Adrenal gland (tissue), 12 donors: ENCODE data around the gene PADI6. TPM values are rescaled to one million over a fixed set of nuclear protein-coding genes. Genes with fewer than 3 reads are reported as not detected.

Experiments
- DNase-seq, 7 donors: peaks; one replicate each; pipeline ENCODE4 v3.0.0-alpha.2; 2019 to 2020
- H3K27ac ChIP-seq, 5 donors: fragments of 200-600 bp; sonication (generic) in 4 of 5; 1 replicate in 3 of 5; 2 replicates in 2 of 5; pipeline versions ENCODE4 v1.5.1 to v1.8.0; 2016 to 2020; ENCODE audit warnings: mild to moderate bottlenecking in 1 of 5
- H3K27me3 ChIP-seq: fragments of 200-600 bp; 2 replicates; pipeline ENCODE4 v1.8.0; 2021
- H3K36me3 ChIP-seq, 2 donors: fragments of 200-600 bp; replicated peaks in 1 of 2; 1 replicate in 1 of 2; 2 replicates in 1 of 2; pipeline versions ENCODE4 v1.5.1 to v1.8.0; 2018 to 2022
- H3K4me1 ChIP-seq, 2 donors: fragments of 200-600 bp; replicated peaks in 1 of 2; 1 replicate in 1 of 2; 2 replicates in 1 of 2; pipeline versions ENCODE4 v1.5.1 to v1.8.0; 2018 to 2021
- H3K4me3 ChIP-seq, 4 donors: fragments of 200-600 bp; sonication (generic) in 3 of 4; one replicate each; pipeline ENCODE4 v1.5.1; 2016 to 2018
- H3K9me3 ChIP-seq, 3 donors: fragments of 200-600 bp; sonication (generic) in 1 of 3; replicated peaks in 1 of 3; 1 replicate in 2 of 3; 2 replicates in 1 of 3; pipeline versions ENCODE4 v1.5.1 to v1.8.0; 2016 to 2021
- POLR2A ChIP-seq, 2 donors: fragments of 450-650 bp; IDR thresholded peaks; one replicate each; pipeline ENCODE4 v1.6.1; 2017; ENCODE audit warnings: antibody characterized with exemption in 2 of 2, mild to moderate bottlenecking in 2 of 2, moderate library complexity in 1 of 2
- WGBS, 4 donors: extraction: QIAGEN DNeasy Blood & Tissue Kit in 2 of 4; methylation state at CpG; one replicate each; pipeline versions ENCODE4 v1.1.5 to v1.1.7; 2013 to 2017; 5-methylcytosine and 5-hydroxymethylcytosine counted together
- intact Hi-C, 2 donors: fragments of 100-400 bp; cut with DNase I; formaldehyde crosslinking; loops; one replicate each; pipeline versions ENCODE4 v1.14.1 to v1.15.0; 2022 to 2023
- polyA plus RNA-seq, 3 donors: library from polyadenylated mRNA; stranded (reverse); fragments of 200-250 nt in 2 of 3; fragments of 350-450 nt in 1 of 3; fragmentation: Illumina TruSeq in 1 of 3; extraction: RNeasy Lipid Tissue Mini Kit (QIAGEN cat#74804) in 1 of 3; gene quantifications; one replicate each; pipeline ENCODE4 v1.2.3, GENCODE V29; 2013 to 2014
- total RNA-seq, 9 donors: library from RNA; depleted of rRNA in 4 of 9; stranded (reverse); fragments of >200 nt in 4 of 9; fragments of 120-200 nt in 1 of 9; fragmentation: NEBNext Ultra II Directional in 1 of 9; extraction: Animal tissue kit (Norgen Biotek cat#: 25700) in 1 of 9; gene quantifications; one replicate each; pipeline versions ENCODE4 v1.1.0 to v1.2.4, GENCODE V29; 2013 to 2023
- TF ChIP-seq, protein P1 (sequence below), 6 experiments: fragments of 450-650 bp in 4 of 6; fragments of 200-600 bp in 2 of 6; sonication (generic) in 1 of 6; IDR thresholded peaks; 1 replicate in 5 of 6; 2 replicates in 1 of 6; pipeline versions ENCODE4 v1.5.1 to v1.8.0; 2016 to 2021; ENCODE audit warnings: antibody characterized with exemption in 6 of 6, mild to moderate bottlenecking in 2 of 6, moderate library complexity in 1 of 6
- donor health status: healthy with polysubstance abuse.
- donor health status: Bipolar disorder and iron deficiency.
- donor health status: DM: yes; HTN: yes; CAD: no.
- donor health status: DM: no; HTN: no; CAD: no.
- donor health status: DM: no; HTN: no; CAD: no.
- donor health status: DM: yes; HTN: yes; CAD: no.

PADI6 gene
- total and polyA plus RNA-seq, 12 donors: not detected

DNA sequence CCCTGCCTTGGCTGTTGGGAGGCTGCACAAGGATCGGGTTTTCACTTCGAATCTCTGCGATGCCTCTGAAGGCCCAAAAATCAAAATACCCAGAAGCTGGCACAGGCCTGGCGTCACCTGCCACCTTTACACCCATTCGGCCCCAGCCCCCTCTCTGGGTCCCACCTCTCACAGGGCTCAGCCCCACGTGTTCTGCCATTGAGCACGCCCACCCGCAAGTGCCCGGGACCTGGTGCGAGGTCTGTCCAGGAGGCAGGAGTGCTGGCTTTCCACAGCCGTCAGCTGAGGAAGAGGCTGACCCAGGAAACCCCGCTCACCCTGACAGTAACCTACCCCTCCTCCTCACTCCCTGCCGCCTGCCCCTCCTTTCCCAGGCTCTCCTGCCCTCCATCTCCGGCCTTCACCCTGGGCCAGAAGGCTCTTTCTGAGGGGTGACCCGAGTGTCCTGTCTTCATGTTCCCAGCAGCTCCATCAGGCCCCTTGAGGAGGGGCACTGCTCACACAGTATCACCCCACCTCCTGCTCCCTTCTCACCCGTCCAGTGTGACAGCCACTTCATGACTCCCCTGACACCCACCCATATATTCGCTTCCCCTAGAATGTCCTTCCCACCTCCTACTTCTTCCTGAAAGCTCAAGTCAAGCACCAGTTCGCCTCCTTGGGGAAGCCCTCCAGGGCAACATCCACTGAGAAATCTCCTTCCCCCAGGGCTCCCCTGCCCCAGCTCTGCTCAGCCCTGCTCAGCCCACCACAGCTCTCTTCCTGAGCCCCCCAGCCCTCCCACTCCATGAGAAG, 54.0 kb downstream of the PADI6 start:
- no peaks in the 10 kb centered on the region for H3K27me3 ChIP-seq
- 89 to 93% (median 92%) methylated on average over 14 to 18 of the region's 18 CpGs for WGBS, 4 donors
- no peaks in the 10 kb centered on the region for H3K9me3 ChIP-seq
- H3K4me1 ChIP-seq: no peaks in the 10 kb centered on the region
- H3K4me3 ChIP-seq: no peak overlapping the region
- TF ChIP-seq, protein P1, sequence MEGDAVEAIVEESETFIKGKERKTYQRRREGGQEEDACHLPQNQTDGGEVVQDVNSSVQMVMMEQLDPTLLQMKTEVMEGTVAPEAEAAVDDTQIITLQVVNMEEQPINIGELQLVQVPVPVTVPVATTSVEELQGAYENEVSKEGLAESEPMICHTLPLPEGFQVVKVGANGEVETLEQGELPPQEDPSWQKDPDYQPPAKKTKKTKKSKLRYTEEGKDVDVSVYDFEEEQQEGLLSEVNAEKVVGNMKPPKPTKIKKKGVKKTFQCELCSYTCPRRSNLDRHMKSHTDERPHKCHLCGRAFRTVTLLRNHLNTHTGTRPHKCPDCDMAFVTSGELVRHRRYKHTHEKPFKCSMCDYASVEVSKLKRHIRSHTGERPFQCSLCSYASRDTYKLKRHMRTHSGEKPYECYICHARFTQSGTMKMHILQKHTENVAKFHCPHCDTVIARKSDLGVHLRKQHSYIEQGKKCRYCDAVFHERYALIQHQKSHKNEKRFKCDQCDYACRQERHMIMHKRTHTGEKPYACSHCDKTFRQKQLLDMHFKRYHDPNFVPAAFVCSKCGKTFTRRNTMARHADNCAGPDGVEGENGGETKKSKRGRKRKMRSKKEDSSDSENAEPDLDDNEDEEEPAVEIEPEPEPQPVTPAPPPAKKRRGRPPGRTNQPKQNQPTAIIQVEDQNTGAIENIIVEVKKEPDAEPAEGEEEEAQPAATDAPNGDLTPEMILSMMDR (IDR thresholded peaks at IDR 0.05): no peak
- no peak for TF ChIP-seq POLR2A (IDR thresholded peaks at IDR 0.05)
- H3K36me3 ChIP-seq: peaks cover 0 to 57% of the 10 kb centered on the region in 2 donors
- intact Hi-C loops: loop anchor here (10.0 kb wide), 2 partner anchors 59 to 189 kb away; no protein-coding TSS in a partner anchor
- no peak for DNase-seq
- no peak overlapping the region for H3K27ac ChIP-seq

DNA sequence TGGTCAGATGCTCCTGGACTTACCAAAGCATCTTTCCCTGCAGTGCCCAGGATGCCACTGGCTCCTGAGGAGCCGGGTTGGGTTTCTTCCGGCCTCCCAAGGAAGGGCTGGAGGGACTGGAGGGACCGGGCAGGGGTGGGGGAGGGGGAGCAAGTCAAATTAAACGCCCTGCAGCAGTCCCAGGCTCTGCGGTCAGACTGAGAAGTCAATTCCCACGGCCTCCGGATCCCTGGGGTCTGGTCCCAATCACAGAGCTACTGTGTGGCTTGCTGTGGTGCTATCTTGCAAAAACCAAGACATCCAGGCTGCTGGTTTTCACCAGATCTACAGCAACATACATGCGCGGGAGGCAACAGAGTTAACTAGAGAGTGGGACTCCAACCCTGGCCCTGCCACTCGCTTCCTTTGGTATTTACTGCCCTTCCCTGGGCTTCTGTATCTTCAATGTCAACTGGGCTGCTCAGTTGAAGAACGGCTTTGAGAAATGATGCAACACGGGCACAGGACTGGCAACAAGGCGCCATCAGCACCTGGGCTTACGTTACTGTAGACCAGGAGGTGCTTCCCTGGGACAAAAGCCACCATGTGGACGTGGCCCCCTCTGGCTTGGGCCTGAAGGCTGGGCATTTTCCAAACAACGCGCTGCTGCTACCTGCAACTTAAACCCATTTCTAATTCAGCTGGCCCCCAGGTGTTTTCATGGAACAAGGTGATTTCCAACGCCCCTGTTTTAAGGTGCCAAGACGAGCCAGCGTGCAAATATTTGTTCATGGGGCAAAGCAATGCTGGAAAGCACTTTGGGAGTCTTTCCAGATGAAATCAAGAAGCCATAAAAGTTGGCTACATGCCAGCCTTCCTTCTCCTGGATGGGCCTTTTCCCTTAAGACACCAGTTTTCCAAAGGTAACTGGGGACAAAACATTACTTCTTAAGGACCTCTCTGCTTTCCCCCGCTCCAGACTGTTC, 56.0 kb downstream of the PADI6 start:
- no peak overlapping the region for H3K4me3 ChIP-seq
- WGBS, 4 donors: 89 to 99% (median 91%) methylated on average over 9 to 21 of the region's 21 CpGs
- H3K36me3 ChIP-seq: peaks cover 0 to 46% of the 10 kb centered on the region in 2 donors
- DNase-seq: no peak
- intact Hi-C loops: loop anchor here (10.0 kb wide), 2 partner anchors 57 to 187 kb away; no protein-coding TSS in a partner anchor
- H3K27ac ChIP-seq: no peak overlapping the region
- no peaks in the 10 kb centered on the region for H3K27me3 ChIP-seq
- no peaks in the 10 kb centered on the region for H3K9me3 ChIP-seq
- TF ChIP-seq, protein P1 (IDR thresholded peaks at IDR 0.05): no peak
- TF ChIP-seq POLR2A (IDR thresholded peaks at IDR 0.05): no peak
- H3K4me1 ChIP-seq: peaks cover 0 to 8% of the 10 kb centered on the region in 2 donors

DNA sequence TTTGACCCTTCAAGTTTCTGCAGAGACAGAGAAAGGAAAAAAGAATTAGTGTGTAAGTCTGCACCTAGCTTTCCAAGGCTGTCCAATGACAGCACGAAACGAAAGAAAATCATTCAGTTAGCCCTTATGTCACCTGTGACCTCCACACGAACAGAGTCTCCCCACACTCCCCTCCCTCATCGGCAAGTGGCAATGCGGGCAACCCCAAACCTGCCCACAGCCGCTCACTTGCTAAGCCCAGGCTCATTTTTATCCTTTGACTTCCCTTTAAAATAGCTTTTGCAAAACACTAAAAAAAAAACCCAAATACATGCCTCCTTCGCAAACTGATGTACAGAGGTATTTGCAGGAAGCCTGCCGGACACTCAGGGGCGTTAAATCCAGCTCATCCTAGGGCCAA, 57.2 kb downstream of the PADI6 start:
- Histone ChIP-seq H3K9me3 (no peaks in the 10 kb centered on the region), H3K27me3 (no peaks in the 10 kb centered on the region), H3K4me1 (peaks cover 0 to 8% of the 10 kb centered on the region in 2 donors), H3K27ac (no peak overlapping the region), H3K36me3 (peaks cover 0 to 42% of the 10 kb centered on the region in 2 donors), H3K4me3 (no peak overlapping the region)
- TF ChIP-seq, protein P1 (IDR thresholded peaks at IDR 0.05): no peak
- TF ChIP-seq POLR2A (IDR thresholded peaks at IDR 0.05): no peak
- intact Hi-C loops: loop anchor here (10.0 kb wide), 2 partner anchors 56 to 186 kb away; no protein-coding TSS in a partner anchor
- 88 to 92% (median 90%) methylated on average over 9 of the region's 9 CpGs for WGBS, 4 donors
- no peak for DNase-seq

DNA sequence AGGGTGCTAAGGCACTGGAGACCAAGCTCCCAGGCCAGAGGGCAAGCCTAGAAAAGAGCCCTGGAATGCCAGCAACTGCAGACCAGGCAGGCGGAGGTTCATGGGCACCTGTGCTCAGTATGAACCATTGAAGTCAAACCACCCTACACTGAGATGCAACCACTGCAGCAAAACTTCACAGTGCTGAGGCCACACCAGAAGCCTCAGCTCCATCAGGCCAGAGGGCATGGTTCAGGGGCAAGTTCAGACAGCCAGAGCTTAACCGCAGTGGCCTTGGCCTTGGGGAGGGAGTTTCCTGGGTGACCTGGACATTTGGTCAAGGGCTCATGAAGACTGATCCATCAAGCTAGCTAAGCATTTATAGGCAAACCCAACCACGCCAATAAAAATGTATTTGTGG, 60.4 kb downstream of the PADI6 start:
- peak overlapping the region in 1 of 5 donors; percentile 40 for H3K27ac ChIP-seq
- no peak overlapping the region for H3K4me3 ChIP-seq
- no peaks in the 10 kb centered on the region for H3K9me3 ChIP-seq
- no peaks in the 10 kb centered on the region for H3K27me3 ChIP-seq
- intact Hi-C loops: no loop called here
- peaks cover 0 to 26% of the 10 kb centered on the region in 2 donors for H3K36me3 ChIP-seq
- peaks cover 8 to 20% of the 10 kb centered on the region in 2 donors for H3K4me1 ChIP-seq
- DNase-seq: no peak
- TF ChIP-seq, protein P1 (IDR thresholded peaks at IDR 0.05): no peak
- TF ChIP-seq POLR2A (IDR thresholded peaks at IDR 0.05): no peak
- 76 to 94% (median 81%) methylated on average over 2 to 3 of the region's 3 CpGs for WGBS, 4 donors
